Liver (tissue), 3 donors: ENCODE data around the gene APOL4.

Experiments
- ATF3 ChIP-seq: IDR thresholded peaks from 2 replicates; pipeline ENCODE4 v1.6.1; 2016; ENCODE audit warnings: antibody characterized with exemption
- REST ChIP-seq: IDR thresholded peaks from 2 replicates; pipeline ENCODE4 v1.6.1; 2016; ENCODE audit warnings: antibody characterized with exemption, mild to moderate bottlenecking
- TF ChIP-seq, protein P1 (sequence below): fragments of 150-350 bp; IDR thresholded peaks from 2 replicates; pipeline ENCODE4 v1.5.1; 2017; ENCODE audit warnings: improper control_type of control experiment, low read depth, low read length; ENCODE audit not compliant: missing input control
- TF ChIP-seq, protein P2 (sequence below): IDR thresholded peaks from 2 replicates; pipeline ENCODE4 v1.6.1; 2016; ENCODE audit warnings: antibody characterized with exemption
- donor health status: healthy.
- donor health status: healthy.

DNA sequence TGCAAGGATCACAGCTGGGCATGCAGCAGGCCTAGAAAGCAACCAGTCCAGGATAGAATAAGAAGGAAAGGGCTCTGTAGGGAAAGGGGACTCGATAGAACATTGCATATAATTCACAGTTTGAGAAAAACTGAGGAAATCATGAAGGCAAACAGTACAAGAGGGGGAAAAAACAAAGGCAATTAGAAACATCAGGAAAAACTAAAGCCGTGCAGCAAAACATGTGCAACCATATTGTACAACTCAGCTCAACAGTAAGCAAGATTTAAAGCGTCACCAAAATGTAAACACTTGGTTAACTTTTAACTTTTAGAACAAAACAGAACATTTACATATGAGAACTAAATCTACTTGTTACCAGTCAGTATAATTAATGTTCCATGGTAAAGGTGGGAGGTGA, 49.5 kb downstream of the APOL4 start:
- TF ChIP-seq, protein P1, sequence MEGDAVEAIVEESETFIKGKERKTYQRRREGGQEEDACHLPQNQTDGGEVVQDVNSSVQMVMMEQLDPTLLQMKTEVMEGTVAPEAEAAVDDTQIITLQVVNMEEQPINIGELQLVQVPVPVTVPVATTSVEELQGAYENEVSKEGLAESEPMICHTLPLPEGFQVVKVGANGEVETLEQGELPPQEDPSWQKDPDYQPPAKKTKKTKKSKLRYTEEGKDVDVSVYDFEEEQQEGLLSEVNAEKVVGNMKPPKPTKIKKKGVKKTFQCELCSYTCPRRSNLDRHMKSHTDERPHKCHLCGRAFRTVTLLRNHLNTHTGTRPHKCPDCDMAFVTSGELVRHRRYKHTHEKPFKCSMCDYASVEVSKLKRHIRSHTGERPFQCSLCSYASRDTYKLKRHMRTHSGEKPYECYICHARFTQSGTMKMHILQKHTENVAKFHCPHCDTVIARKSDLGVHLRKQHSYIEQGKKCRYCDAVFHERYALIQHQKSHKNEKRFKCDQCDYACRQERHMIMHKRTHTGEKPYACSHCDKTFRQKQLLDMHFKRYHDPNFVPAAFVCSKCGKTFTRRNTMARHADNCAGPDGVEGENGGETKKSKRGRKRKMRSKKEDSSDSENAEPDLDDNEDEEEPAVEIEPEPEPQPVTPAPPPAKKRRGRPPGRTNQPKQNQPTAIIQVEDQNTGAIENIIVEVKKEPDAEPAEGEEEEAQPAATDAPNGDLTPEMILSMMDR, result no peak
- TF ChIP-seq ATF3, result no peak
- TF ChIP-seq, protein P2, sequence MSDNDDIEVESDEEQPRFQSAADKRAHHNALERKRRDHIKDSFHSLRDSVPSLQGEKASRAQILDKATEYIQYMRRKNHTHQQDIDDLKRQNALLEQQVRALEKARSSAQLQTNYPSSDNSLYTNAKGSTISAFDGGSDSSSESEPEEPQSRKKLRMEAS, result no peak
- TF ChIP-seq REST, result no peak
